Activated T-cell treated with anti-CD3 and anti-CD28 coated beads, Interleukin-2, amount 50 U/mL, for 72 hours (primary cell): ENCODE measurements around the gene TLDC2. TPM values are rescaled to one million over a fixed set of nuclear protein-coding genes. Genes with fewer than 3 reads are reported as not detected.
A peak's percentile ranks its signal among the peaks of the same experiment; 100 is the strongest.
"Not testable (repeated sequence)": the region's sequence is repeated elsewhere in the genome, so short reads cannot be mapped to it uniquely, and the experiment has no call there.

Experiments used
- ATAC-seq, 2 donors: fragments of 150-1000 bp; cut with Tn5 transposase; replicated peaks in 1 of 2; 2 replicates each; pipeline ENCODE4 v1.10.0; 2021; ENCODE audit warnings: moderate library complexity in 2 of 2, mild to moderate bottlenecking in 1 of 2
- DNase-seq, 2 donors: peaks; one replicate each; pipeline ENCODE4 v3.0.0; 2021 to 2022; ENCODE audit warnings: mixed read lengths in 1 of 2
- H3K27ac Mint-ChIP-seq: one replicate; pipeline ENCODE4 v1.8.0; 2022; ENCODE audit warnings: mild to moderate bottlenecking, moderate library complexity, mixed read lengths
- H3K27me3 Mint-ChIP-seq: one replicate; pipeline ENCODE4 v1.8.0; 2022; ENCODE audit warnings: low read depth, mixed read lengths
- H3K36me3 Mint-ChIP-seq, 2 donors: one replicate each; pipeline ENCODE4 v1.8.0; 2022; ENCODE audit warnings: mixed read lengths in 2 of 2, mild to moderate bottlenecking in 1 of 2; ENCODE audit not compliant: insufficient read depth in 2 of 2
- H3K4me1 Mint-ChIP-seq: one replicate; pipeline ENCODE4 v1.8.0; 2022; ENCODE audit warnings: low read depth, mixed read lengths
- H3K4me3 Mint-ChIP-seq, 2 donors: one replicate each; pipeline ENCODE4 v1.8.0; 2022; ENCODE audit warnings: mild to moderate bottlenecking in 2 of 2, mixed read lengths in 2 of 2, moderate library complexity in 2 of 2
- H3K9me3 Mint-ChIP-seq, 2 donors: one replicate each; pipeline ENCODE4 v1.8.0; 2022; ENCODE audit warnings: mixed read lengths in 2 of 2
- total RNA-seq, 2 donors: library from RNA; stranded (reverse); gene quantifications; one replicate each; pipeline ENCODE4 v1.2.3, GENCODE V29; 2022

The TLDC2 gene
- total RNA-seq, 2 donors from 2014 or later, result not detected

DNA sequence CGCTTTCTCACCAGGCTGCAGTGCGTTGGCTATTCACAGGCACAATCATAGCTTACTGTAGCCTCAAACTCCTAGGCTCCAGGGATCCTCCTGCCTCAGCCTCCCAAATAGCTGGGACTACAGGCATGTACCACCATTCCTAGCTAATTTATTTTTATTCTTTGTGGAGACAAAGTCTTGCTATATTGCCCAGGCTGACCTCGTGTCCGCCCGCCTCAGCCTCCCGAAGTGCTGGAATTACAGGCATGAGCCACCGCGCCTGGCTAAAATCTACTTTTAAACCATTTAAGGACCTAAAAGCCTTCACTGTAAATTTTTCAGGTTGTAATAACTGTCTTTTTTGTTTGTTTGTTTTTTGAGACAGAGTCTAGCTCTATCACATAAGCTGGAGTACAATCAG, 60.4 kb downstream of the TLDC2 start:
- H3K4me3 Mint-ChIP-seq, result no peak overlapping the region

DNA sequence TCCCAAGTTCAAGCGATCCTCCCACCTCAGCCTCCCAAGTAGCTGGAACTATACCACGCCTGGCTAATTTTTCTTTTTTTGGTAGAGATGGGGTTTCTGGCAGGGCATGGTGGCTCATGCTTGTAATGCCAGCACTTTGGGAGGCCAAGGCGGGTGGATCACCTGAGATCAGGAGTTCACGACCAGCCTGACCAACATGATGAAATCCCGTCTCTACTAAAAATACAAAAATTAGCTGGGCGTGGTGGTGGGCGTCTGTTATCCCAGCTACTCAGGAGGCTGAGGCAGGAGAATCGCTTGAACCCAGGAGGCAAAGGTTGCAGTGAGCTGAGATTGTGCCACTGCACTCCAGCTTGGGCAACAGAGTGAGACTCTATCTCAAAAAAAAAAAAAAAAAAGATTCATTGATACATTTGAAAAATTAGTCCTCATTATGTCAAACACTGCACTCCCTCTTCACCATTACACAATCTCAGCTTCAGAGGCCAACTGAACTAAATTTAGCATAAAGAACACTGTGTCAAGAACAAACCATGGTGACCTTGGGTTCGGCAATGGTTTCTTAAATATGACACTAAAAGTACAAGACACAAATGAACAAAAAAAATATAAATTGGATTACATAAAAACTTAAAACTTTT, 60.9 kb downstream of the TLDC2 start:
- H3K36me3 Mint-ChIP-seq, result peaks cover 10 to 24% of the 10 kb centered on the region in 2 donors
- H3K9me3 Mint-ChIP-seq, DNase-seq, ATAC-seq, H3K27me3 Mint-ChIP-seq, H3K4me3 Mint-ChIP-seq: not testable (repeated sequence)
- H3K27ac Mint-ChIP-seq, result peak overlapping the region; percentile 62
- H3K4me1 Mint-ChIP-seq, result peaks cover 45% of the 10 kb centered on the region

More for the DNA sequence above, 60.4 kb downstream of the TLDC2 start:
- Mint-ChIP-seq H3K9me3 (no peaks in the 10 kb centered on the region), H3K4me1 (peaks cover 45% of the 10 kb centered on the region), H3K27ac (no peak overlapping the region), H3K27me3 (no peaks in the 10 kb centered on the region), H3K36me3 (peaks cover 10 to 26% of the 10 kb centered on the region in 2 donors)
- no peak for DNase-seq
- ATAC-seq, result no peak

GRCh38 chr20:36937402-36937770, 61.4 kb downstream of the TLDC2 start:
- ATAC-seq, result no peak
- DNase-seq, result no peak
- Mint-ChIP-seq H3K36me3 (peaks cover 10 to 23% of the 10 kb centered on the region in 2 donors), H3K27ac (peak overlapping the region; percentile 62), H3K27me3 (no peaks in the 10 kb centered on the region), H3K4me3 (no peak overlapping the region), H3K9me3 (no peaks in the 10 kb centered on the region), H3K4me1 (peaks cover 47% of the 10 kb centered on the region)

DNA sequence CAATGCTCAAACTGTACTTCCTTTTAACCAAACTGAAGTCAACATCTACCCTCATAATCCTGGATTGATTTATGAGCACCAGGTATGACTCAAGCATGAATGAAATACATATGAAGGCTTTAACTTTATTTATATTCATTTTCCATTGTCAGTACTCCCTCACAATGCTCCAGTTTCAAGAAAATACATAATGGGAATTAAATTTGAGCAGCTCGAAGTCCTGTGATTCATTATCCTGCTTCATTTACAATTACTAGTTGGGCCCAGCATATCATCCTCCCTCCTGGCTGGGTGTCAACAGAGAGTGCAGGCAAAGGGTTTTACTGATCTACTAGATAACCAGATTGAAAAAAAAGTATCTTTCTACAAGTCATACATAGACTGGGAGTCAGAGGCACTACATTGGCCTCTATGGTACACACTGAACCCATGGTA, 65.5 kb downstream of the TLDC2 start:
- ATAC-seq (peak; percentile 77 to 81), DNase-seq (peak in 1 of 2 donors; percentile 12)
- Mint-ChIP-seq H3K4me3 (peak overlapping the region; percentile 5 to 66), H3K9me3 (no peaks in the 10 kb centered on the region), H3K27me3 (no peaks in the 10 kb centered on the region), H3K4me1 (peaks cover 76% of the 10 kb centered on the region), H3K27ac (peak overlapping the region; percentile 92), H3K36me3 (peaks cover 8 to 25% of the 10 kb centered on the region in 2 donors)

Other genes starting within 250 kb of the TLDC2 start
- 10 to 100 TPM; 44.9 to 56.6 TPM for gene SLA2, start 229.9 kb upstream of the TLDC2 start, total RNA-seq
- gene NDRG3, start 130.0 kb upstream of the TLDC2 start, total RNA-seq, result 10 to 100 TPM; 22.6 to 25.4 TPM
- gene DSN1, start 102.4 kb upstream of the TLDC2 start, total RNA-seq, result 10 to 100 TPM; 30.2 to 35.9 TPM
- 10 to 100 TPM; 33.2 to 49.2 TPM for gene SAMHD1, start 75.6 kb downstream of the TLDC2 start, total RNA-seq
- gene RBL1, start 219.9 kb downstream of the TLDC2 start, total RNA-seq, result 10 to 100 TPM; 38.3 to 44.1 TPM